ENCODE results near the gene EHBP1. TPM values are rescaled to one million over a fixed set of nuclear protein-coding genes. Genes with fewer than 3 reads are reported as not detected.

Gene EHBP1
- total RNA-seq, 2 donors from 2014 or later, result 22.4 to 22.9 TPM

DNA sequence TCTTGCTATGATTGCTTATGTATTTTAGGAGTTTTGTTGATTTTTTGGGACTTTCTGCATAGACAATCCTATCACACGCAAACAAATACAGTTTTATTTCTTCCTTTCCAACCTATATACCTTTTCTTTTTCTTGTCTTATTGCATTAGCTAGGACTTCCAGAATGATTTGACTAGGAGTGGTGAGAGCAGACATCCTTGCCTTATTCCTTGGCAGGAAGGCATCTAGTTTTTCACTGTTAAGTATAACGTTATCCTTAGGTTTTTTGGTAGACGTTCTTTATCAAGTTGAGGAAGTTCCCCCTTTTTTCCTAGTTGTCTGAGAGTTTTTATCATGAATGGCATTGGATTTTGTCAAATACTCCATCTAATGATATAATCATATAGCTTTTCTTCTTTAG lies 25.8 kb downstream of the EHBP1 start:
- no peak overlapping the region for H3K4me3 ChIP-seq
- no peaks in the 10 kb centered on the region for H3K27me3 ChIP-seq
- peaks cover 0 to 14% of the 10 kb centered on the region in 2 donors for H3K4me1 ChIP-seq
- no peak overlapping the region for H3K27ac ChIP-seq
- no peaks in the 10 kb centered on the region for H3K36me3 ChIP-seq
- peaks cover 3 to 19% of the 10 kb centered on the region in 2 donors for H3K9me3 ChIP-seq
- TF ChIP-seq, protein P1, sequence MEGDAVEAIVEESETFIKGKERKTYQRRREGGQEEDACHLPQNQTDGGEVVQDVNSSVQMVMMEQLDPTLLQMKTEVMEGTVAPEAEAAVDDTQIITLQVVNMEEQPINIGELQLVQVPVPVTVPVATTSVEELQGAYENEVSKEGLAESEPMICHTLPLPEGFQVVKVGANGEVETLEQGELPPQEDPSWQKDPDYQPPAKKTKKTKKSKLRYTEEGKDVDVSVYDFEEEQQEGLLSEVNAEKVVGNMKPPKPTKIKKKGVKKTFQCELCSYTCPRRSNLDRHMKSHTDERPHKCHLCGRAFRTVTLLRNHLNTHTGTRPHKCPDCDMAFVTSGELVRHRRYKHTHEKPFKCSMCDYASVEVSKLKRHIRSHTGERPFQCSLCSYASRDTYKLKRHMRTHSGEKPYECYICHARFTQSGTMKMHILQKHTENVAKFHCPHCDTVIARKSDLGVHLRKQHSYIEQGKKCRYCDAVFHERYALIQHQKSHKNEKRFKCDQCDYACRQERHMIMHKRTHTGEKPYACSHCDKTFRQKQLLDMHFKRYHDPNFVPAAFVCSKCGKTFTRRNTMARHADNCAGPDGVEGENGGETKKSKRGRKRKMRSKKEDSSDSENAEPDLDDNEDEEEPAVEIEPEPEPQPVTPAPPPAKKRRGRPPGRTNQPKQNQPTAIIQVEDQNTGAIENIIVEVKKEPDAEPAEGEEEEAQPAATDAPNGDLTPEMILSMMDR (IDR thresholded peaks at IDR 0.05), result no peak
- no peak for DNase-seq (ENCODE audit: low spot score)

DNA sequence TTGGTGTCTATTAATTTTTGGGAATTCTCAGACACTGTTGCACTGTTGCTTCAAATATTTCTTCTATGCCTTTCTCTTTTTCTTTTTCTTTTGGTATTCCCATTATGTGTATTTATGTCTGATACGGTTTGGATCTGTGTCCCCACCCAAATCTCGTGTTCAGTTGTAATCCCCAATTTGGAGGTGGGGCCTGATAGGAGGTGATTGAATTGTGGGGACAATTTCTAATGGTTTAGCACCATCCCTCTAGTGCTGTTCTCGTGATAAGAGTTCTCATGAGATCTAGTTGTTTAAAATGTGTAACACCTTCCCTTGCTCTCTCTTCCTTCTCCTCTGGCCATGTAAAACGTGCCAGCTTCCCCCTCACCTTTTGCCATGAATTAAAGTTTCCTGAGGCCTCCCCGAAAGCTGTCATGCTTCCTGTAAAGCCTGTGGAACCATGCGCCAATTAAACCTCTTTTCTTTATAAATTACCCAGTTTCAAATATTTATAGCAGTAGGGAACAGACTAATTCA lies 26.8 kb downstream of the EHBP1 start:
- no peak overlapping the region for H3K4me3 ChIP-seq
- H3K4me1 ChIP-seq, result peaks cover 0 to 13% of the 10 kb centered on the region in 2 donors
- no peaks in the 10 kb centered on the region for H3K27me3 ChIP-seq
- no peak for DNase-seq (ENCODE audit: low spot score)
- peaks cover 3 to 19% of the 10 kb centered on the region in 2 donors for H3K9me3 ChIP-seq
- TF ChIP-seq, protein P1 (IDR thresholded peaks at IDR 0.05), result no peak
- no peaks in the 10 kb centered on the region for H3K36me3 ChIP-seq
- H3K27ac ChIP-seq, result no peak overlapping the region

DNA sequence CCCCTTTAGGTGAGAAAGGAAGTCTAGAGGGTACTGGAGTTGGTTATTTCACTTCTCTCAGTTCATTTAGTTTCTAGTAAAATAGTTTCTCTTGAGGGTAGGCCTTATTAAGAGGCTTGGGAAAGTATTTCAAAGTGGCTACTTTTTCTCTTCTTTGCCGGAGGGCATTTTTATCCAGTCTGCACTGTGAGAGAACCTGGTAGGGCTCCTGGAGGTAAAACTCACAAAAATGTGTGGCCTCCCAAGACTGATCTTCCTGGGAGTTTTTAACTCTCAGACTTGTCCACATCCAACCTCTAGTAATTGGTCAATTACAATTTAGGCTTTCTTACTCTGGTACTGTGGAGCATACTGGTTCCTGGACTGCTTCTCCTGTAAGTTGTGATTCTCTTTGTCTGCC lies 28.0 kb downstream of the EHBP1 start:
- Histone ChIP-seq H3K4me3 (no peak overlapping the region), H3K36me3 (no peaks in the 10 kb centered on the region), H3K4me1 (peaks cover 0 to 5% of the 10 kb centered on the region in 2 donors), H3K27ac (no peak overlapping the region), H3K9me3 (peaks cover 3 to 19% of the 10 kb centered on the region in 2 donors), H3K27me3 (no peaks in the 10 kb centered on the region)
- DNase-seq (ENCODE audit: low spot score), result no peak
- TF ChIP-seq, protein P1 (IDR thresholded peaks at IDR 0.05), result no peak

DNA sequence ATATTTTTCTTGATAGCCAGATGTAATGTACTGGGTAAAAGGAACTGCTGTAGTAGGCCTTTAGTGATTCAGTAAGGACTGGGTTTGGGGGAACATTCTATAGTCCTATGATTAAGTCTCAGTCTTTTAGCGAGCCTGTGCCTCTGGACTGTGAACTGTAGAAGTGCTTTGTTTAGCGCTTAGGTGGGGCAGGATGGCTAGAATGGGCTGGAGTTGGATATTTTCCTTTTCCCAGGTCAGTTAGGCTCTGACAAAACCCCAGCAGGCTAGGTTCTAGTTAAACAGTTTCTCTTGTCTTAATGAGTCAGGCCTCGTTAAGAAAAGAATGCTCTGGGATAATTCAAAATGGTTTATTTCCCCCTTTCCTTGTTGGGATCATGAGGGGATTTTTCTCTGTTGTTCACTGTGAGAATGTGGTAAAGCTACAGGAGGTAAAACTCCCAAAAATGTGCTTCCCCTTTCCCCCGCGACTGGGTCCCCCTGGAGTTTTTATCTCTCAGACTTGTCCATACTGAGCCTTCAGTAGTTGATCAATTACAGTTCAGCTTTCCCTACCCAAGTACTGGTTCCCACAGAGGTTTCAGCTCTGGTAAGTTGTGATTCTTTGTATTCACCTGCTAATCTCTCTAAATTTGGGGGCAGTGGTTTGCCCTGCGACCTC lies 31.5 kb downstream of the EHBP1 start:
- H3K27ac ChIP-seq, result no peak overlapping the region
- no peak for DNase-seq (ENCODE audit: low spot score)
- H3K36me3 ChIP-seq, result no peaks in the 10 kb centered on the region
- H3K4me1 ChIP-seq, result peaks cover 0 to 14% of the 10 kb centered on the region in 2 donors
- TF ChIP-seq, protein P1 (IDR thresholded peaks at IDR 0.05), result no peak
- H3K27me3 ChIP-seq, result no peaks in the 10 kb centered on the region
- peaks cover 0 to 6% of the 10 kb centered on the region in 2 donors for H3K9me3 ChIP-seq
- H3K4me3 ChIP-seq, result no peak overlapping the region

DNA sequence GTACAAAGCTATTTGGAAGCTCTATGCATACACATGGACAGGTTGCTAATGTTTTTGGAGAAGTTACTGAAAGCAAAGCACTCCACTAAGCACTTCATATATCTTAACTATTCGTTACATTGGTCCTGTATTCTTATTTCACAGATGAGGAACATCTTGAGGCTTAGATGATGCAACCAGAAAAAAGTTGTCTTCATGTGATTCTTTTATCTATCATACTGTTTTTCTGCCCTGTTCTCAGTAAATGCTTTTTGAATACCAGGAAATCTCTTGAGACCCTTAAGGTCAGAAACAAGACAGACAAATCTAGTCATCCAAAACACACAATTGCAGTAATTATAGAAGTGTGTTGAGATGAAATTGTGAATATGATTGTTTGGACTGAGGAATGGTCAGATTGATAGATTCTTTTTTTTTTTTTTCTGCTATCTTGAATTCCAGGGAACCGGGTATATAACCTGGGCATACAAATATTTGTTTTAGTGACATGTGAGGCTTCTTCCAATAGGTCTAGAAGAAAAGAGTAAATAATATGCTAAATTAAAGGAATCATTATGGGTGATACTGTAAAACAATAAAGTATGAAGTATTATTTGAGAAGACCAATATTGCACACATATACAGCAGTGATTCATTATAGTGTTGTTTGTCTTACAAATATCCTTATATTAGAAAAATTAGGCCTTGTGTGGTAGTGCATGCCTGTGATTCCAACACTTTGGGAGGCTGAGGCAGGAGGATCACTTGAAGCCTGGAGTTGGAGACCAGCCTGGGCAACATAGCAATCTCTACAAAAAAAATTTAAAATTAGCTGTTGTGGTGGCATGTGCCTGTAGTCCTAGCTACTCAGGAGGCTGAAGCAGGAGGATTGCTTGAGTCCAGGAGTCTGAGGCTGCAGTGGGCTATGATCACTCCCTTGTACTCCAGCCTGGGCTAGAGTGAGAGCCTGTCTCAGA lies 33.7 kb downstream of the EHBP1 start:
- H3K36me3 ChIP-seq, result no peaks in the 10 kb centered on the region
- TF ChIP-seq, protein P1 (IDR thresholded peaks at IDR 0.05), result no peak
- H3K4me1 ChIP-seq, result peaks cover 0 to 9% of the 10 kb centered on the region in 2 donors
- H3K27me3 ChIP-seq, result no peaks in the 10 kb centered on the region
- DNase-seq (ENCODE audit: low spot score), result no peak
- H3K27ac ChIP-seq, result no peak overlapping the region
- no peaks in the 10 kb centered on the region for H3K9me3 ChIP-seq
- H3K4me3 ChIP-seq, result no peak overlapping the region

Measured in right atrium auricular region (tissue), 2 donors.